Measurements from ENCODE around the gene LOXL3. TPM values are rescaled to one million over a fixed set of nuclear protein-coding genes. Genes with fewer than 3 reads are reported as not detected.

The LOXL3 gene
- total RNA-seq, 2 experiments from 2014 or later: 0.21 to 0.98 TPM

- POLR2A ChIA-PET: interaction anchor here (0.7 kb wide), 2 partner anchors 79 to 93 kb away, joined by 3 read pairs; no protein-coding TSS in a partner anchor
Measured at GRCh38 chr2:74599676-74600075, 45.9 kb upstream of the LOXL3 start.

DNA sequence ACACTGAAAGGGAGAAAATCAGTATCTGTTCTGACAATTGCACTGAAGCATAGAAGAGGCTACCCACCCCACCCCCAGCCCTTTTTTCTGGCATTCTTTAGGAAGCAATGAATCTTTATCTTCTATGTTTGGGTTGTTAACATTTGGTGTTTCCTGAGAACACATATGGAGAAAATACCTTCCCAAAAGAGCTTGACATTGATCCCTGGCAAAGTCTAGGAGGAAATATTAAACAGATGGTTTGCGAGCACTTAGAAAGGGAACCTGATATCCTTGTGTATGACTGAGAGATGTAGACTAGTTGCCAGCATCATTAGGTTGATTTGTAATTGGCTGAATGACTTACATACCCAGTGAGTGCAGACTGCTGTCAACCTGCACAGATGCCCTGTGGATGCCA, 43.7 kb upstream of the LOXL3 start:
- ChIA-PET CTCF (ENCODE audit: unreplicated experiment) (no interaction called here), POLR2A (interaction anchor here (0.7 to 2.3 kb wide), 4 partner anchors 10 to 1413 kb away, joined by 3 to 5 read pairs (median 3); no protein-coding TSS in a partner anchor)
- Histone ChIP-seq H2AFZ (ENCODE audit: low read length) (no peak overlapping the region), H3K4me2 (ENCODE audit: low read length) (no peak overlapping the region), H3K27ac (ENCODE audit: low read depth, low read length, poor library complexity, severe bottlenecking) (no peak overlapping the region), H3K4me3 (ENCODE audit: low read depth, low read length, poor library complexity, severe bottlenecking) (no peak overlapping the region), H3K4me1 (ENCODE audit: insufficient read depth, low read length, poor library complexity, severe bottlenecking) (no peaks in the 10 kb centered on the region), H3K9me2 (ENCODE audit: insufficient read depth, low read length) (no peaks in the 10 kb centered on the region), H3K36me3 (ENCODE audit: insufficient read depth, low read length) (no peaks in the 10 kb centered on the region), H3K79me2 (ENCODE audit: insufficient read depth, low read depth, low read length) (no peaks in the 10 kb centered on the region), H3K9me3 (ENCODE audit: low read length) (no peaks in the 10 kb centered on the region), H4K20me1 (ENCODE audit: insufficient read depth, low read length) (no peaks in the 10 kb centered on the region)
- DNase-seq (ENCODE audit: low spot score): no peak
- no TSS peak for BruUV-seq (replicated peaks)
- no peak for TF ChIP-seq EZH2phosphoT487 (IDR thresholded peaks at IDR 0.05; ENCODE audit: borderline replicate concordance, low read depth, low read length)
- TF ChIP-seq, protein P1, sequence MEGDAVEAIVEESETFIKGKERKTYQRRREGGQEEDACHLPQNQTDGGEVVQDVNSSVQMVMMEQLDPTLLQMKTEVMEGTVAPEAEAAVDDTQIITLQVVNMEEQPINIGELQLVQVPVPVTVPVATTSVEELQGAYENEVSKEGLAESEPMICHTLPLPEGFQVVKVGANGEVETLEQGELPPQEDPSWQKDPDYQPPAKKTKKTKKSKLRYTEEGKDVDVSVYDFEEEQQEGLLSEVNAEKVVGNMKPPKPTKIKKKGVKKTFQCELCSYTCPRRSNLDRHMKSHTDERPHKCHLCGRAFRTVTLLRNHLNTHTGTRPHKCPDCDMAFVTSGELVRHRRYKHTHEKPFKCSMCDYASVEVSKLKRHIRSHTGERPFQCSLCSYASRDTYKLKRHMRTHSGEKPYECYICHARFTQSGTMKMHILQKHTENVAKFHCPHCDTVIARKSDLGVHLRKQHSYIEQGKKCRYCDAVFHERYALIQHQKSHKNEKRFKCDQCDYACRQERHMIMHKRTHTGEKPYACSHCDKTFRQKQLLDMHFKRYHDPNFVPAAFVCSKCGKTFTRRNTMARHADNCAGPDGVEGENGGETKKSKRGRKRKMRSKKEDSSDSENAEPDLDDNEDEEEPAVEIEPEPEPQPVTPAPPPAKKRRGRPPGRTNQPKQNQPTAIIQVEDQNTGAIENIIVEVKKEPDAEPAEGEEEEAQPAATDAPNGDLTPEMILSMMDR (conservative IDR thresholded peaks at IDR 0.05; ENCODE audit: low read length): no peak
- intact Hi-C loops (cut with micrococcal nuclease; ENCODE audit: unreplicated experiment): no loop called here

More at GRCh38 chr2:74599676-74600075, 45.9 kb upstream of the LOXL3 start:
- TF ChIP-seq EZH2phosphoT487 (IDR thresholded peaks at IDR 0.05; ENCODE audit: borderline replicate concordance, low read depth, low read length): no peak
- TF ChIP-seq, protein P1 (conservative IDR thresholded peaks at IDR 0.05; ENCODE audit: low read length): no peak
- intact Hi-C loops (cut with micrococcal nuclease; ENCODE audit: unreplicated experiment): no loop called here
- H2AFZ ChIP-seq (ENCODE audit: low read length): no peak overlapping the region
- H3K36me3 ChIP-seq (ENCODE audit: insufficient read depth, low read length): no peaks in the 10 kb centered on the region
- no peaks in the 10 kb centered on the region for H3K9me2 ChIP-seq (ENCODE audit: insufficient read depth, low read length)
- H3K4me2 ChIP-seq (ENCODE audit: low read length): no peak overlapping the region
- BruUV-seq (replicated peaks): no TSS peak
- H3K4me3 ChIP-seq (ENCODE audit: low read depth, low read length, poor library complexity, severe bottlenecking): no peak overlapping the region
- H4K20me1 ChIP-seq (ENCODE audit: insufficient read depth, low read length): no peaks in the 10 kb centered on the region
- no peak overlapping the region for H3K27ac ChIP-seq (ENCODE audit: low read depth, low read length, poor library complexity, severe bottlenecking)
- no peaks in the 10 kb centered on the region for H3K79me2 ChIP-seq (ENCODE audit: insufficient read depth, low read depth, low read length)
- no peaks in the 10 kb centered on the region for H3K9me3 ChIP-seq (ENCODE audit: low read length)
- CTCF ChIA-PET (ENCODE audit: unreplicated experiment): interaction anchor here (1.0 kb wide), 1 partner anchor 10 kb away, joined by 4 read pairs; no protein-coding TSS in a partner anchor
- H3K4me1 ChIP-seq (ENCODE audit: insufficient read depth, low read length, poor library complexity, severe bottlenecking): no peaks in the 10 kb centered on the region
- DNase-seq (ENCODE audit: low spot score): no peak

GRCh38 chr2:74596584-74596983, 42.8 kb upstream of the LOXL3 start:
- DNase-seq (ENCODE audit: low spot score): no peak
- Histone ChIP-seq H3K9me3 (ENCODE audit: low read length) (no peaks in the 10 kb centered on the region), H4K20me1 (ENCODE audit: insufficient read depth, low read length) (no peaks in the 10 kb centered on the region), H3K4me2 (ENCODE audit: low read length) (no peak overlapping the region), H3K27ac (ENCODE audit: low read depth, low read length, poor library complexity, severe bottlenecking) (no peak overlapping the region), H2AFZ (ENCODE audit: low read length) (no peak overlapping the region), H3K4me3 (ENCODE audit: low read depth, low read length, poor library complexity, severe bottlenecking) (no peak overlapping the region), H3K9me2 (ENCODE audit: insufficient read depth, low read length) (no peaks in the 10 kb centered on the region), H3K79me2 (ENCODE audit: insufficient read depth, low read depth, low read length) (no peaks in the 10 kb centered on the region), H3K4me1 (ENCODE audit: insufficient read depth, low read length, poor library complexity, severe bottlenecking) (no peaks in the 10 kb centered on the region), H3K36me3 (ENCODE audit: insufficient read depth, low read length) (no peaks in the 10 kb centered on the region)
- ChIA-PET CTCF (ENCODE audit: unreplicated experiment) (no interaction called here), POLR2A (interaction anchor here (1.1 to 2.3 kb wide), 2 partner anchors 9 to 34 kb away, joined by 3 to 5 read pairs; no protein-coding TSS in a partner anchor)
- intact Hi-C loops (cut with micrococcal nuclease; ENCODE audit: unreplicated experiment): no loop called here
- no TSS peak for BruUV-seq (replicated peaks)
- TF ChIP-seq EZH2phosphoT487 (IDR thresholded peaks at IDR 0.05; ENCODE audit: borderline replicate concordance, low read depth, low read length): no peak
